G401.6 (cell line): ENCODE measurements around the gene A4GNT.

ENCODE experiments used
- FAIRE-seq: peaks from 2 replicates; lab custom pipeline; 2012; peaks lifted over from hg19 to GRCh38; lab: Jason Lieb, UNC

A4GNT gene

DNA sequence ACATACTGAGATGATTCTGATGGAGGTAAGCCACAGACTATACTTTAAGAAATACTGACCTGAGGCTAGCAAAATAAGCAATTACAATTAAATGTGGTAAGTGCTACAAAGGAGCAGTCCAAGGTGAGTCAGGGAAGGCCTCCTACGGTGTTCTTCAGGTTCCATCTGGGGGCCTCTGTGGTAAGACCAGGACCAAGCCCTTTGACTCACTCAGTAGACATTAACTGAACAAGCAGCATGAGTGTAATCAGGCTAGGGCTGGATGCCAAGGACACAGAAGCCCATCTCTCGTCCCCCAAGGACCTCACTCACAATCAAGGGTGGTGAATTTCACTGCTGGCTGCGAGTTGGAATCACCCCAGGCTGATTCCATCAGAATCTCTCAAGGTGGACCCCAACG is 54.1 kb downstream of the A4GNT start:
- FAIRE-seq: no peak
